ENCODE results near the gene C1orf210. TPM values are rescaled to one million over a fixed set of nuclear protein-coding genes. Genes with fewer than 3 reads are reported as not detected.

C1orf210 gene
- total and polyA plus RNA-seq, 10 donors: not detected

GRCh38 chr1:43232482-43232881 lies 52.9 kb downstream of the C1orf210 start:
- peaks cover 0 to 3% (median 0%) of the 10 kb centered on the region in 7 donors for H3K27me3 ChIP-seq (replicated peaks in 1 of 7)
- H3K4me3 ChIP-seq: no peak overlapping the region
- H3K27ac ChIP-seq: no peak overlapping the region
- H3K9me3 ChIP-seq: no peaks in the 10 kb centered on the region
- DNase-seq: no peak
- H3K4me1 ChIP-seq: peaks cover 0 to 2% (median 0%) of the 10 kb centered on the region in 6 donors
- TF ChIP-seq POLR2A (IDR thresholded peaks at IDR 0.05) (no peak), POLR2AphosphoS5 (IDR thresholded peaks at IDR 0.05) (no peak), CTCF (IDR thresholded peaks at IDR 0.05 in 8 of 11, conservative IDR thresholded peaks at IDR 0.05 in 3 of 11) (no peak)
- WGBS, 5 donors: 87 to 97% (median 90%) methylated on average over 4 of the region's 4 CpGs
- H3K36me3 ChIP-seq: no peaks in the 10 kb centered on the region
- intact Hi-C loops (cut with DNase I; ENCODE audit: low total_unique reads): no loop called here

GRCh38 chr1:43232074-43232473 lies 53.3 kb downstream of the C1orf210 start:
- 42 to 62% (median 45%) methylated on average over 4 of the region's 4 CpGs for WGBS, 5 donors
- no peak for DNase-seq
- intact Hi-C loops (cut with DNase I; ENCODE audit: low total_unique reads): no loop called here
- peaks cover 0 to 6% (median 3%) of the 10 kb centered on the region in 6 donors for H3K4me1 ChIP-seq
- no peak for TF ChIP-seq CTCF (IDR thresholded peaks at IDR 0.05 in 8 of 11, conservative IDR thresholded peaks at IDR 0.05 in 3 of 11)
- TF ChIP-seq POLR2AphosphoS5 (IDR thresholded peaks at IDR 0.05): no peak
- TF ChIP-seq POLR2A (IDR thresholded peaks at IDR 0.05): no peak
- no peak overlapping the region for H3K4me3 ChIP-seq
- no peak overlapping the region for H3K27ac ChIP-seq
- peaks cover 0 to 3% (median 0%) of the 10 kb centered on the region in 7 donors for H3K27me3 ChIP-seq (replicated peaks in 1 of 7)
- no peaks in the 10 kb centered on the region for H3K9me3 ChIP-seq
- no peaks in the 10 kb centered on the region for H3K36me3 ChIP-seq

Other genes with a start within 250 kb of the C1orf210 start
- 10 to 100 TPM; 22.7 to 37.1 (median 27.5) TPM for gene EBNA1BP2, start 113.3 kb downstream of the C1orf210 start, total RNA-seq
- 10 to 100 TPM; 31.4 to 49.7 (median 48.6) TPM for gene EBNA1BP2, start 113.3 kb downstream of the C1orf210 start, polyA plus RNA-seq
- gene CFAP57, start 113.3 kb downstream of the C1orf210 start, total RNA-seq: not detected
- gene CFAP57, start 113.3 kb downstream of the C1orf210 start, polyA plus RNA-seq: under 1 TPM; 0.03 to 0.07 (median 0.05) TPM
- gene TMEM125, start 15.6 kb downstream of the C1orf210 start, total RNA-seq: not detected
- gene TMEM125, start 15.6 kb downstream of the C1orf210 start, polyA plus RNA-seq: under 1 TPM in 2 of 3 donors, not detected in 1; 0.05 to 0.06 TPM
- gene TIE1, start 15.4 kb upstream of the C1orf210 start, total RNA-seq: 10 to 100 TPM; 45.0 to 81.8 (median 65.4) TPM
- gene TIE1, start 15.4 kb upstream of the C1orf210 start, polyA plus RNA-seq: 10 to 100 TPM in 1 of 3 donors, 1 to 10 TPM in 2; 4.9 to 17.4 (median 7.0) TPM
- gene MPL, start 52.2 kb upstream of the C1orf210 start, total RNA-seq: 1 to 10 TPM in 4 of 7 donors, under 1 TPM in 2, not detected in 1; 0.47 to 2.2 (median 1.3) TPM
- not detected for gene MPL, start 52.2 kb upstream of the C1orf210 start, polyA plus RNA-seq
- gene CDC20, start 73.4 kb upstream of the C1orf210 start, total RNA-seq: 10 to 100 TPM in 4 of 7 donors, 1 to 10 TPM in 3; 3.8 to 18.4 (median 12.5) TPM
- 10 to 100 TPM in 1 of 3 donors, 1 to 10 TPM in 2; 2.1 to 25.9 (median 7.0) TPM for gene CDC20, start 73.4 kb upstream of the C1orf210 start, polyA plus RNA-seq
- 10 to 100 TPM; 42.9 to 78.7 (median 54.1) TPM for gene ELOVL1, start 82.4 kb upstream of the C1orf210 start, total RNA-seq
- gene ELOVL1, start 82.4 kb upstream of the C1orf210 start, polyA plus RNA-seq: 10 to 100 TPM; 38.7 to 55.5 (median 43.2) TPM
- 10 to 100 TPM; 24.8 to 38.3 (median 30.5) TPM for gene MED8, start 104.2 kb upstream of the C1orf210 start, total RNA-seq
- 10 to 100 TPM; 18.3 to 23.8 (median 22.3) TPM for gene MED8, start 104.2 kb upstream of the C1orf210 start, polyA plus RNA-seq
- 100 to 1,000 TPM in 3 of 7 donors, 10 to 100 TPM in 4; 64.7 to 115 (median 75.7) TPM for gene SZT2, start 104.3 kb upstream of the C1orf210 start, total RNA-seq
- 10 to 100 TPM in 2 of 3 donors, 1 to 10 TPM in 1; 9.4 to 35.6 (median 16.7) TPM for gene SZT2, start 104.3 kb upstream of the C1orf210 start, polyA plus RNA-seq
- 10 to 100 TPM; 24.2 to 47.3 (median 38.6) TPM for gene HYI, start 168.3 kb upstream of the C1orf210 start, total RNA-seq
- gene HYI, start 168.3 kb upstream of the C1orf210 start, polyA plus RNA-seq: 10 to 100 TPM; 23.2 to 67.2 (median 59.9) TPM
- gene PTPRF, start 245.3 kb upstream of the C1orf210 start, total RNA-seq: 10 to 100 TPM in 6 of 7 donors, 1 to 10 TPM in 1; 8.3 to 25.0 (median 14.8) TPM
- 1 to 10 TPM; 2.7 to 3.9 (median 3.5) TPM for gene PTPRF, start 245.3 kb upstream of the C1orf210 start, polyA plus RNA-seq

Measured in spleen (tissue), 11 donors.